ENCODE data around the gene MT1A. TPM values are rescaled to one million over a fixed set of nuclear protein-coding genes. Genes with fewer than 3 reads are reported as not detected.

Gene MT1A
- total RNA-seq: not detected
- polyA plus RNA-seq: not detected

- Histone ChIP-seq H3K4me3 (ENCODE audit: low read depth, low read length) (no peak within 1 kb of the TSS), H3K9me3 (ENCODE audit: control insufficient read depth in 2 of 2, low read length in 2 of 2) (no peaks in the 10 kb centered on the region), H3K36me3 (ENCODE audit: control insufficient read depth, insufficient read depth, low read length) (no peaks in the 10 kb centered on the region), H3K4me1 (ENCODE audit: control insufficient read depth, insufficient read depth, low read length, poor library complexity, severe bottlenecking) (peaks cover 17% of the 10 kb centered on the region), H3K27me3 (ENCODE audit: control insufficient read depth, insufficient read depth, low read length) (peaks cover 43% of the 10 kb centered on the region), H3K27ac (ENCODE audit: insufficient read depth, low read length, poor library complexity, severe bottlenecking) (no peak within 1 kb of the TSS)
- H3K27ac Mint-ChIP-seq: no peak within 1 kb of the TSS
- no peaks in the 10 kb centered on the region for H3K36me3 Mint-ChIP-seq
- no peak for ATAC-seq (ENCODE audit: low read depth in 2 of 2)
- peak within 1 kb of the TSS in 3 of 4 donors; percentile 8 to 29 (median 10) for H3K4me3 Mint-ChIP-seq
- H3K4me1 Mint-ChIP-seq: peaks cover 0 to 37% (median 19%) of the 10 kb centered on the region in 4 donors
- peaks cover 87% of the 10 kb centered on the region for H3K27me3 Mint-ChIP-seq
- DNase-seq: no peak
- peaks cover 0 to 1% (median 0%) of the 10 kb centered on the region in 7 donors for H3K9me3 Mint-ChIP-seq
Observed at GRCh38 chr16:56637814-56638750, at the start of gene MT1A. TSS of gene MT1A (plus strand) at chr16:56638666. CDS start at chr16:56638739, 73 bp downstream.

- Histone ChIP-seq H3K36me3 (ENCODE audit: control insufficient read depth, insufficient read depth, low read length) (no peaks in the 10 kb centered on the region), H3K9me3 (ENCODE audit: control insufficient read depth in 2 of 2, low read length in 2 of 2) (no peaks in the 10 kb centered on the region), H3K4me3 (ENCODE audit: low read depth, low read length) (no peak overlapping the region), H3K27me3 (ENCODE audit: control insufficient read depth, insufficient read depth, low read length) (peaks cover 10% of the 10 kb centered on the region), H3K27ac (ENCODE audit: insufficient read depth, low read length, poor library complexity, severe bottlenecking) (no peak overlapping the region), H3K4me1 (ENCODE audit: control insufficient read depth, insufficient read depth, low read length, poor library complexity, severe bottlenecking) (peaks cover 9% of the 10 kb centered on the region)
- H3K27ac Mint-ChIP-seq: no peak overlapping the region
- no peaks in the 10 kb centered on the region for H3K36me3 Mint-ChIP-seq
- peak overlapping the region in 2 of 4 donors; percentile 70 to 83 for H3K4me3 Mint-ChIP-seq
- no peak for DNase-seq
- peaks cover 0 to 15% (median 4%) of the 10 kb centered on the region in 4 donors for H3K4me1 Mint-ChIP-seq
- peaks cover 0 to 6% (median 0%) of the 10 kb centered on the region in 7 donors for H3K9me3 Mint-ChIP-seq
- H3K27me3 Mint-ChIP-seq: peaks cover 63% of the 10 kb centered on the region
- ATAC-seq (ENCODE audit: low read depth in 2 of 2): no peak
Observed at GRCh38 chr16:56588781-56589140, 49.7 kb upstream of the MT1A start.

- Histone ChIP-seq H3K4me3 (ENCODE audit: low read depth, low read length) (no peak within 1 kb of the TSS), H3K36me3 (ENCODE audit: control insufficient read depth, insufficient read depth, low read length) (no peaks in the 10 kb centered on the region), H3K27ac (ENCODE audit: insufficient read depth, low read length, poor library complexity, severe bottlenecking) (no peak within 1 kb of the TSS), H3K9me3 (ENCODE audit: control insufficient read depth in 2 of 2, low read length in 2 of 2) (no peaks in the 10 kb centered on the region), H3K27me3 (ENCODE audit: control insufficient read depth, insufficient read depth, low read length) (peaks cover 10% of the 10 kb centered on the region), H3K4me1 (ENCODE audit: control insufficient read depth, insufficient read depth, low read length, poor library complexity, severe bottlenecking) (peaks cover 9% of the 10 kb centered on the region)
- H3K27ac Mint-ChIP-seq: no peak within 1 kb of the TSS
- peaks cover 66% of the 10 kb centered on the region for H3K27me3 Mint-ChIP-seq
- DNase-seq (peak in 2 of 3 donors; percentile 16 to 34), ATAC-seq (ENCODE audit: low read depth in 2 of 2) (peak in 1 of 2 donors; percentile 50)
- peak within 1 kb of the TSS; percentile 14 to 83 (median 72) for H3K4me3 Mint-ChIP-seq
- H3K9me3 Mint-ChIP-seq: peaks cover 0 to 6% (median 0%) of the 10 kb centered on the region in 7 donors
- peaks cover 0 to 15% (median 4%) of the 10 kb centered on the region in 4 donors for H3K4me1 Mint-ChIP-seq
- no peaks in the 10 kb centered on the region for H3K36me3 Mint-ChIP-seq
Observed at GRCh38 chr16:56589141-56590039, 49.1 kb upstream of the MT1A start, which contains the start of gene MT3. TSS of gene MT3 (plus strand) at chr16:56589528. CDS start at chr16:56589591, 63 bp downstream.

GRCh38 chr16:56591377-56592060 is 46.9 kb upstream of the MT1A start:
- H3K36me3 Mint-ChIP-seq: no peaks in the 10 kb centered on the region
- Histone ChIP-seq H3K27me3 (ENCODE audit: control insufficient read depth, insufficient read depth, low read length) (peaks cover 10% of the 10 kb centered on the region), H3K27ac (ENCODE audit: insufficient read depth, low read length, poor library complexity, severe bottlenecking) (no peak overlapping the region), H3K4me1 (ENCODE audit: control insufficient read depth, insufficient read depth, low read length, poor library complexity, severe bottlenecking) (peaks cover 9% of the 10 kb centered on the region), H3K9me3 (ENCODE audit: control insufficient read depth in 2 of 2, low read length in 2 of 2) (no peaks in the 10 kb centered on the region), H3K36me3 (ENCODE audit: control insufficient read depth, insufficient read depth, low read length) (no peaks in the 10 kb centered on the region), H3K4me3 (ENCODE audit: low read depth, low read length) (no peak overlapping the region)
- peaks cover 0 to 15% (median 4%) of the 10 kb centered on the region in 4 donors for H3K4me1 Mint-ChIP-seq
- peaks cover 0 to 4% (median 0%) of the 10 kb centered on the region in 7 donors for H3K9me3 Mint-ChIP-seq
- peaks cover 65% of the 10 kb centered on the region for H3K27me3 Mint-ChIP-seq
- ATAC-seq (ENCODE audit: low read depth in 2 of 2) (no peak), DNase-seq (no peak)
- H3K4me3 Mint-ChIP-seq: no peak overlapping the region
- no peak overlapping the region for H3K27ac Mint-ChIP-seq

- H3K4me1 ChIP-seq (ENCODE audit: control insufficient read depth, insufficient read depth, low read length, poor library complexity, severe bottlenecking): peaks cover 9% of the 10 kb centered on the region
- no peaks in the 10 kb centered on the region for H3K36me3 ChIP-seq (ENCODE audit: control insufficient read depth, insufficient read depth, low read length)
- H3K27ac ChIP-seq (ENCODE audit: insufficient read depth, low read length, poor library complexity, severe bottlenecking): no peak overlapping the region
- H3K9me3 Mint-ChIP-seq: peaks cover 0 to 4% (median 0%) of the 10 kb centered on the region in 7 donors
- peaks cover 12% of the 10 kb centered on the region for H3K27me3 ChIP-seq (ENCODE audit: control insufficient read depth, insufficient read depth, low read length)
- no peak overlapping the region for H3K27ac Mint-ChIP-seq
- no peaks in the 10 kb centered on the region for H3K9me3 ChIP-seq (ENCODE audit: control insufficient read depth in 2 of 2, low read length in 2 of 2)
- ATAC-seq (ENCODE audit: low read depth in 2 of 2) (no peak), DNase-seq (no peak)
- H3K4me3 ChIP-seq (ENCODE audit: low read depth, low read length): no peak overlapping the region
- H3K27me3 Mint-ChIP-seq: peaks cover 65% of the 10 kb centered on the region
- H3K4me1 Mint-ChIP-seq: peaks cover 0 to 14% (median 4%) of the 10 kb centered on the region in 4 donors
- no peak overlapping the region for H3K4me3 Mint-ChIP-seq
- H3K36me3 Mint-ChIP-seq: no peaks in the 10 kb centered on the region
Observed at GRCh38 chr16:56593573-56594291, 44.7 kb upstream of the MT1A start.

GRCh38 chr16:56594292-56594619 is 44.2 kb upstream of the MT1A start:
- H3K27ac ChIP-seq (ENCODE audit: insufficient read depth, low read length, poor library complexity, severe bottlenecking): no peak overlapping the region
- no peak overlapping the region for H3K27ac Mint-ChIP-seq
- H3K4me1 ChIP-seq (ENCODE audit: control insufficient read depth, insufficient read depth, low read length, poor library complexity, severe bottlenecking): peaks cover 7% of the 10 kb centered on the region
- ATAC-seq (ENCODE audit: low read depth in 2 of 2) (no peak), DNase-seq (no peak)
- no peak overlapping the region for H3K4me3 Mint-ChIP-seq
- H3K4me3 ChIP-seq (ENCODE audit: low read depth, low read length): no peak overlapping the region
- H3K27me3 Mint-ChIP-seq: peaks cover 62% of the 10 kb centered on the region
- peaks cover 12% of the 10 kb centered on the region for H3K27me3 ChIP-seq (ENCODE audit: control insufficient read depth, insufficient read depth, low read length)
- H3K4me1 Mint-ChIP-seq: peaks cover 0 to 11% (median 3%) of the 10 kb centered on the region in 4 donors
- peaks cover 0 to 2% (median 0%) of the 10 kb centered on the region in 7 donors for H3K9me3 Mint-ChIP-seq
- H3K9me3 ChIP-seq (ENCODE audit: control insufficient read depth in 2 of 2, low read length in 2 of 2): no peaks in the 10 kb centered on the region
- H3K36me3 ChIP-seq (ENCODE audit: control insufficient read depth, insufficient read depth, low read length): no peaks in the 10 kb centered on the region
- H3K36me3 Mint-ChIP-seq: no peaks in the 10 kb centered on the region

All from CD4-positive, CD25-positive, alpha-beta regulatory T cell (primary cell).